ENCODE measurements around the gene DNAAF8.

DNAAF8 gene

GRCh38 chr16:4787627-4788482 is 53.5 kb downstream of the DNAAF8 start, which contains the start of gene SEPTIN12:
SEPTIN12 (minus strand) TSS chr16:4788345; CDS start chr16:4787645, 700 bp downstream.
- TF ChIP-seq CTCF (IDR thresholded peaks at IDR 0.05; ENCODE audit: control extremely low read depth, extremely low read depth, low read depth, missing control alignments), result no peak
- no peak for DNase-seq (ENCODE audit: extremely low spot score)
- ChIA-PET CTCF (interaction anchor here (0.9 to 1.1 kb wide), 2 partner anchors 9 to 64 kb away, joined by 3 read pairs; no protein-coding TSS in a partner anchor), POLR2A (interaction anchor here (0.6 kb wide), 1 partner anchor 73 kb away, joined by 8 read pairs; no protein-coding TSS in a partner anchor)

- TF ChIP-seq CTCF (IDR thresholded peaks at IDR 0.05; ENCODE audit: control extremely low read depth, extremely low read depth, low read depth, missing control alignments), result no peak
- no peak for DNase-seq (ENCODE audit: extremely low spot score)
- CTCF ChIA-PET, result interaction anchor here (0.9 kb wide), 1 partner anchor 64 kb away, joined by 3 read pairs; no protein-coding TSS in a partner anchor
- POLR2A ChIA-PET, result interaction anchor here (0.6 kb wide), 1 partner anchor 74 kb away, joined by 8 read pairs; no protein-coding TSS in a partner anchor
These were observed 54.2 kb downstream of the DNAAF8 start for GRCh38 chr16:4788489-4788889.

- POLR2A ChIA-PET, result no interaction called here
- no peak for DNase-seq (ENCODE audit: extremely low spot score)
- TF ChIP-seq CTCF (IDR thresholded peaks at IDR 0.05; ENCODE audit: control extremely low read depth, extremely low read depth, low read depth, missing control alignments), result no peak
- CTCF ChIA-PET, result interaction anchor here (0.9 kb wide), 1 partner anchor 65 kb away, joined by 3 read pairs; no protein-coding TSS in a partner anchor
These were observed 54.6 kb downstream of the DNAAF8 start for GRCh38 chr16:4788910-4789309.

DNA sequence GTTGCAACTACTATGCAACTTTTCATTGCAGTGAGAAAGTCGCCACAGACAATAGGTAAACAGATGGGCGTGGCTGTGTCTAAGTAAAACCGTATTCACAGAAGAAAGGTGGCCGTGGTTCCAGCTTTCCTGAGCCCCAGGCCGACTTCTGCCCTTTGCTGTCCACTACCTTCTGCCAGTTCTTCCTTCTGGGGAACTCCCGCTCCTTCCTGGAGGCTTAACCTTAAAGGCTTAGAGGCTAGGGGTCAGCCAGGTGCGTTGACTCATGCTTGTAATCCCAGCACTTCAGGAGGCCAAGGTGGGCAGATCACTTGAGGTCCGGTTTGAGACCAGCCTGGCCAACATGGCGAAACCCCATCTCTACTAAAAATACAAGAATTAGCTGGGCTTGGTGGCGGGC is 55.9 kb downstream of the DNAAF8 start:
- POLR2A ChIA-PET, result no interaction called here
- no peak for DNase-seq (ENCODE audit: extremely low spot score)
- no peak for TF ChIP-seq CTCF (IDR thresholded peaks at IDR 0.05; ENCODE audit: control extremely low read depth, extremely low read depth, low read depth, missing control alignments)
- CTCF ChIA-PET, result no interaction called here

DNA sequence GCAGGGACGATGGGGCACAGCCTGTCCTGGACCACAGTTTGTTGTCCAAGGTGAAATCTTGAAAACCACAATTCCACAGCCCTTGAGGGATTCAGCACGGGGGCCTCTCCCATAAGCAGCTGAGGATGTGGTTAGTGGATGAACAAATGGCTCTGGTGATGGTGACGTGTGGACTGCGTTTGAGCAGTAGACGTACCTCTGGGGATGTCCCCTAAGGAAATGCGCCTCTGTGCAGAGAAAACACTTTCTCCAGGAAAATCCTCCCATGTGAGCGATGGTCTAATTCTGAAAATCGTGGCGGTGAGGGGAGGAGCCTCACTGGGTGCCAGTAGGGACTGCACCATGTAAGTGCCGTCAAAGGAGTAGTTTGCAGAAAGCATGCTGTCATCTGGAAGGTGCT is 56.5 kb downstream of the DNAAF8 start:
- DNase-seq (ENCODE audit: extremely low spot score), result no peak
- POLR2A ChIA-PET, result no interaction called here
- CTCF ChIA-PET, result no interaction called here
- TF ChIP-seq CTCF (IDR thresholded peaks at IDR 0.05; ENCODE audit: control extremely low read depth, extremely low read depth, low read depth, missing control alignments), result no peak

GRCh38 chr16:4792951-4793513 is 58.7 kb downstream of the DNAAF8 start:
- no peak for TF ChIP-seq CTCF (IDR thresholded peaks at IDR 0.05; ENCODE audit: control extremely low read depth, extremely low read depth, low read depth, missing control alignments)
- DNase-seq (ENCODE audit: extremely low spot score), result no peak
- ChIA-PET CTCF (interaction anchor here (1.1 to 1.2 kb wide), 2 partner anchors 14 to 76 kb away, joined by 3 read pairs; no protein-coding TSS in a partner anchor), POLR2A (interaction anchor here (0.5 kb wide), 1 partner anchor 86 kb away, joined by 5 read pairs; no protein-coding TSS in a partner anchor)

All from GM10248 (cell line).